Thyroid gland (tissue), 4 donors: ENCODE results near the gene CFAP210. TPM values are rescaled to one million over a fixed set of nuclear protein-coding genes. Genes with fewer than 3 reads are reported as not detected.

Experiments
- DNase-seq, 2 donors: peaks; one replicate each; pipeline ENCODE4 v3.0.0-alpha.2; 2019
- H3K27ac ChIP-seq, 3 donors: fragments of 200-600 bp; sonication (generic); 1 replicate in 2 of 3; 2 replicates in 1 of 3; pipeline ENCODE4 v1.5.1; 2016 to 2019; ENCODE audit warnings: mild to moderate bottlenecking in 1 of 3, moderate library complexity in 1 of 3
- H3K27me3 ChIP-seq: fragments of 200-600 bp; sonication (generic); one replicate; pipeline ENCODE4 v1.5.1; 2019
- H3K36me3 ChIP-seq, 2 donors: fragments of 200-600 bp; sonication (generic); one replicate each; pipeline ENCODE4 v1.5.1; 2016 to 2019
- H3K4me1 ChIP-seq, 2 donors: fragments of 200-600 bp; sonication (generic); one replicate each; pipeline ENCODE4 v1.5.1; 2017 to 2019
- H3K4me3 ChIP-seq, 3 donors: fragments of 200-600 bp; sonication (generic); replicated peaks in 1 of 3; 1 replicate in 2 of 3; 2 replicates in 1 of 3; pipeline ENCODE4 v1.5.1; 2016; ENCODE audit warnings: mild to moderate bottlenecking in 1 of 3
- H3K9me3 ChIP-seq: fragments of 200-600 bp; sonication (generic); one replicate; pipeline ENCODE4 v1.5.1; 2017
- POLR2A ChIP-seq, 2 donors: fragments of 450-650 bp; IDR thresholded peaks; one replicate each; pipeline ENCODE4 v1.6.1; 2017; ENCODE audit warnings: antibody characterized with exemption in 2 of 2, mild to moderate bottlenecking in 2 of 2, moderate library complexity in 1 of 2
- WGBS, 2 donors: methylation state at CpG; one replicate each; pipeline ENCODE4 v1.1.5; 2017; 5-methylcytosine and 5-hydroxymethylcytosine counted together
- intact Hi-C: fragments of 100-400 bp; cut with DNase I; formaldehyde crosslinking; loops from one replicate; pipeline ENCODE4 v1.15.1; 2023
- total RNA-seq, 4 donors: library from RNA; depleted of rRNA; stranded (reverse); fragments of >200 nt; gene quantifications; one replicate each; pipeline ENCODE4 v1.2.3, GENCODE V29; 2016
- TF ChIP-seq, protein P1 (sequence below), 6 experiments: fragments of 200-600 bp in 3 of 6; fragments of 450-650 bp in 3 of 6; sonication (generic) in 3 of 6; IDR thresholded peaks; one replicate each; pipeline ENCODE4 v1.5.1; 2016 to 2019; ENCODE audit warnings: antibody characterized with exemption in 6 of 6, mild to moderate bottlenecking in 2 of 6, inconsistent platforms in 1 of 6, moderate library complexity in 1 of 6

The CFAP210 gene
- total RNA-seq, 4 donors from 2014 or later: 1.6 TPM; not detected in 2

GRCh38 chr2:169673106-169673505 is 21.1 kb downstream of the CFAP210 start:
- Histone ChIP-seq H3K36me3 (no peaks in the 10 kb centered on the region), H3K4me1 (no peaks in the 10 kb centered on the region), H3K4me3 (no peak overlapping the region), H3K9me3 (no peaks in the 10 kb centered on the region), H3K27ac (no peak overlapping the region), H3K27me3 (no peaks in the 10 kb centered on the region)
- no peak for TF ChIP-seq POLR2A (IDR thresholded peaks at IDR 0.05)
- TF ChIP-seq, protein P1, sequence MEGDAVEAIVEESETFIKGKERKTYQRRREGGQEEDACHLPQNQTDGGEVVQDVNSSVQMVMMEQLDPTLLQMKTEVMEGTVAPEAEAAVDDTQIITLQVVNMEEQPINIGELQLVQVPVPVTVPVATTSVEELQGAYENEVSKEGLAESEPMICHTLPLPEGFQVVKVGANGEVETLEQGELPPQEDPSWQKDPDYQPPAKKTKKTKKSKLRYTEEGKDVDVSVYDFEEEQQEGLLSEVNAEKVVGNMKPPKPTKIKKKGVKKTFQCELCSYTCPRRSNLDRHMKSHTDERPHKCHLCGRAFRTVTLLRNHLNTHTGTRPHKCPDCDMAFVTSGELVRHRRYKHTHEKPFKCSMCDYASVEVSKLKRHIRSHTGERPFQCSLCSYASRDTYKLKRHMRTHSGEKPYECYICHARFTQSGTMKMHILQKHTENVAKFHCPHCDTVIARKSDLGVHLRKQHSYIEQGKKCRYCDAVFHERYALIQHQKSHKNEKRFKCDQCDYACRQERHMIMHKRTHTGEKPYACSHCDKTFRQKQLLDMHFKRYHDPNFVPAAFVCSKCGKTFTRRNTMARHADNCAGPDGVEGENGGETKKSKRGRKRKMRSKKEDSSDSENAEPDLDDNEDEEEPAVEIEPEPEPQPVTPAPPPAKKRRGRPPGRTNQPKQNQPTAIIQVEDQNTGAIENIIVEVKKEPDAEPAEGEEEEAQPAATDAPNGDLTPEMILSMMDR (IDR thresholded peaks at IDR 0.05): no peak
- intact Hi-C loops: no loop called here
- DNase-seq: no peak
- 62 to 81% methylated on average over 3 of the region's 3 CpGs for WGBS, 2 donors

- H3K27ac ChIP-seq: no peak overlapping the region
- intact Hi-C loops: no loop called here
- TF ChIP-seq POLR2A (IDR thresholded peaks at IDR 0.05): no peak
- TF ChIP-seq, protein P1 (IDR thresholded peaks at IDR 0.05): no peak
- H3K4me3 ChIP-seq: no peak overlapping the region
- no peaks in the 10 kb centered on the region for H3K36me3 ChIP-seq
- 86 to 90% methylated on average over 6 of the region's 6 CpGs for WGBS, 2 donors
- H3K27me3 ChIP-seq: no peaks in the 10 kb centered on the region
- DNase-seq: no peak
- no peaks in the 10 kb centered on the region for H3K9me3 ChIP-seq
- H3K4me1 ChIP-seq: no peaks in the 10 kb centered on the region
Observed at GRCh38 chr2:169672406-169672805, 21.8 kb downstream of the CFAP210 start.

GRCh38 chr2:169670937-169671336 is 23.3 kb downstream of the CFAP210 start:
- Histone ChIP-seq H3K27ac (no peak overlapping the region), H3K27me3 (no peaks in the 10 kb centered on the region), H3K36me3 (no peaks in the 10 kb centered on the region), H3K9me3 (no peaks in the 10 kb centered on the region), H3K4me3 (no peak overlapping the region), H3K4me1 (no peaks in the 10 kb centered on the region)
- WGBS, 2 donors: 96 to 98% methylated on average over 4 of the region's 4 CpGs
- DNase-seq: no peak
- TF ChIP-seq, protein P1 (IDR thresholded peaks at IDR 0.05): no peak
- no peak for TF ChIP-seq POLR2A (IDR thresholded peaks at IDR 0.05)
- intact Hi-C loops: no loop called here

DNA sequence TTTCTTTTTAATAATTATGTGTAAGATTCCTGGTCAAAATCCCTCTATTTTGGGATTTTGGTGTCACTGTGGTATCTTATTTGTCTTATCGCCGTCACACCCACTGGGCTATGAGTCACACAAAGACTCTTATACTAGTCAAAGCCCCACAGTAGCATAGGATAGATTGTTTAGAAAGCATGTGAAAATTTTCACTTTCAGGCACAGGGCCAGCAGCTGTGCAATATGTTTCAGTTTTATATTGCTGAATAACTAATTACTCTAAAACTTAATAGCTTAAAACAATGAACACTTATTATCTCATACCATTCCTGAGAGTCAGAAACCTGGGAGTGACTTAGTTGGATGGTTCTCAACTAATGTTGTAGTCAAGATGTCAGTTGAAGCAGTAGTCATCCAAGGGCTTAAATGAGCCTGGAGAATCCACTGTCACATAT is 24.0 kb downstream of the CFAP210 start:
- no peaks in the 10 kb centered on the region for H3K4me1 ChIP-seq
- H3K36me3 ChIP-seq: no peaks in the 10 kb centered on the region
- no peak for TF ChIP-seq POLR2A (IDR thresholded peaks at IDR 0.05)
- TF ChIP-seq, protein P1 (IDR thresholded peaks at IDR 0.05): no peak
- no peaks in the 10 kb centered on the region for H3K27me3 ChIP-seq
- H3K9me3 ChIP-seq: no peaks in the 10 kb centered on the region
- no peak for DNase-seq
- no peak overlapping the region for H3K4me3 ChIP-seq
- intact Hi-C loops: no loop called here
- 94 to 97% methylated on average over 2 of the region's 2 CpGs for WGBS, 2 donors
- no peak overlapping the region for H3K27ac ChIP-seq

DNA sequence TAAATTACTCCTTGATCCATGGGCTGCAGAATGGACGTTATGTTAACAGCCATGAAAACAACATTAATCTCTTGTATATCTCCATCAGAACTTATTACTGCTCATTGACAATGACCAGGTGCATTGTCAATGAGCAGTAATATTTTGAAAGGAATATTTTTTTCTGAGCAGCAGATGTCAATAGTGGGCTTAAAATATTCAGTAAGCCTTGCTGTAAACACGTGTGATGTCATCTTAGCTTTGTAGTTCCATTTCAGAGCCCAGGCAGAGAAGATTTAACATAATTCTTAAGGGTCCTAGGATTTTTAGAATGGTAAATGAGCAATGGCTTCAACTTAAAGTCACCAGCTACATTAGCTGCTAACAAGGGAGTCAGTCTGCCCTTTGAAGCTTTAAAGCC is 26.6 kb downstream of the CFAP210 start:
- Histone ChIP-seq H3K4me1 (no peaks in the 10 kb centered on the region), H3K27me3 (no peaks in the 10 kb centered on the region), H3K4me3 (no peak overlapping the region), H3K9me3 (no peaks in the 10 kb centered on the region), H3K36me3 (no peaks in the 10 kb centered on the region), H3K27ac (no peak overlapping the region)
- TF ChIP-seq, protein P1 (IDR thresholded peaks at IDR 0.05): no peak
- no peak for TF ChIP-seq POLR2A (IDR thresholded peaks at IDR 0.05)
- WGBS, 2 donors: 29 to 38% methylated on average over 2 of the region's 2 CpGs
- intact Hi-C loops: no loop called here
- DNase-seq: no peak
